Endothelial cell (in vitro differentiated cells): ENCODE results near the gene CALN1. TPM values are rescaled to one million over a fixed set of nuclear protein-coding genes. Genes with fewer than 3 reads are reported as not detected.

Experiments used
- DNase-seq: peaks from one replicate; pipeline ENCODE4 v3.0.0; 2021; ENCODE audit warnings: low spot score
- H3K27ac Mint-ChIP-seq: one replicate; pipeline ENCODE4 v1.8.0; 2021; ENCODE audit warnings: mixed read lengths, inconsistent platforms; ENCODE audit not compliant: unreplicated experiment
- H3K27me3 Mint-ChIP-seq: one replicate; pipeline ENCODE4 v1.8.0; 2021; ENCODE audit warnings: mild to moderate bottlenecking, moderate library complexity, mixed read lengths, inconsistent platforms; ENCODE audit not compliant: unreplicated experiment
- H3K36me3 Mint-ChIP-seq: one replicate; pipeline ENCODE4 v1.8.0; 2021; ENCODE audit warnings: mild to moderate bottlenecking, low read depth, mixed read lengths, inconsistent platforms; ENCODE audit not compliant: unreplicated experiment
- H3K4me1 Mint-ChIP-seq: one replicate; pipeline ENCODE4 v1.8.0; 2021; ENCODE audit warnings: mild to moderate bottlenecking, mixed read lengths, inconsistent platforms; ENCODE audit not compliant: unreplicated experiment
- H3K4me3 Mint-ChIP-seq: one replicate; pipeline ENCODE4 v1.8.0; 2021; ENCODE audit warnings: mild to moderate bottlenecking, mixed read lengths, inconsistent platforms; ENCODE audit not compliant: unreplicated experiment
- H3K9me3 Mint-ChIP-seq: one replicate; pipeline ENCODE4 v1.8.0; 2021; ENCODE audit warnings: mixed read lengths, inconsistent platforms; ENCODE audit not compliant: unreplicated experiment
- CTCF ChIP-seq: fragments of 200-600 bp; sonication (generic); IDR thresholded peaks from one replicate; pipeline ENCODE4 v1.5.0; 2021; ENCODE audit warnings: antibody characterized with exemption; ENCODE audit not compliant: unreplicated experiment
- total RNA-seq: library from RNA; stranded (reverse); fragmentation: NEBNext Ultra II Directional; extraction: Animal tissue kit (Norgen Biotek cat#: 25700); gene quantifications from one replicate; pipeline ENCODE4 v1.2.1, GENCODE V29; 2021; ENCODE audit not compliant: unreplicated experiment

Gene CALN1
- total RNA-seq, 1 donor from 2014 or later = 1.4 TPM

- TF ChIP-seq CTCF = no peak
- no peak overlapping the region for H3K4me3 Mint-ChIP-seq
- no peaks in the 10 kb centered on the region for H3K9me3 Mint-ChIP-seq
- H3K27ac Mint-ChIP-seq = no peak overlapping the region
- peaks cover 4% of the 10 kb centered on the region for H3K36me3 Mint-ChIP-seq
- peaks cover 2% of the 10 kb centered on the region for H3K27me3 Mint-ChIP-seq
- DNase-seq = no peak
- H3K4me1 Mint-ChIP-seq = no peaks in the 10 kb centered on the region
These were observed 128.8 kb downstream of the CALN1 start for GRCh38 chr7:72283309-72283708.

DNA sequence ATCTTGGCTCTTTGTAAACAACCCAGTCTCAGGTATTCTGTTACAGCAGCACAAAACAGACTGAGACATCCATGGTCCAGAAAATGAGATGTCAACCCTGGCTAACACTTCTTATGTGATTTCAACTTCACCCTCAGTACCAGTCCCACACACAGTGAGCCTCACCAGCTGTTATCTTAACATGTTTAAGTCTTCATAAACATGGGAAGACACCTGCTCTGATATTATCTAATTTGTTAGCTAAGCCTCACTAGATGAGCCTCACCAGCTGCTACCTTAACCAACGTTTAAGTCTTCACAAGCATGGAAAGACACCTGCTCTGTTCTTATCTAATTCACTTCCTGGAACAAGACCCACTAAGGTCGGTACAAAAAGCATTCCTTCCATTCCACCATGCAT lies 130.8 kb downstream of the CALN1 start:
- H3K27ac Mint-ChIP-seq = no peak overlapping the region
- H3K9me3 Mint-ChIP-seq = no peaks in the 10 kb centered on the region
- TF ChIP-seq CTCF = no peak
- no peak for DNase-seq
- no peaks in the 10 kb centered on the region for H3K4me1 Mint-ChIP-seq
- peaks cover 16% of the 10 kb centered on the region for H3K36me3 Mint-ChIP-seq
- peaks cover 6% of the 10 kb centered on the region for H3K27me3 Mint-ChIP-seq
- no peak overlapping the region for H3K4me3 Mint-ChIP-seq

GRCh38 chr7:72279203-72279602 lies 132.9 kb downstream of the CALN1 start:
- Mint-ChIP-seq H3K4me1 (no peaks in the 10 kb centered on the region), H3K36me3 (peaks cover 22% of the 10 kb centered on the region), H3K9me3 (no peaks in the 10 kb centered on the region), H3K27ac (no peak overlapping the region), H3K27me3 (peaks cover 6% of the 10 kb centered on the region), H3K4me3 (no peak overlapping the region)
- TF ChIP-seq CTCF = no peak
- no peak for DNase-seq

- no peak for DNase-seq
- no peak overlapping the region for H3K27ac Mint-ChIP-seq
- H3K4me3 Mint-ChIP-seq = no peak overlapping the region
- H3K27me3 Mint-ChIP-seq = peaks cover 6% of the 10 kb centered on the region
- no peak for TF ChIP-seq CTCF
- H3K4me1 Mint-ChIP-seq = no peaks in the 10 kb centered on the region
- H3K9me3 Mint-ChIP-seq = no peaks in the 10 kb centered on the region
- peaks cover 20% of the 10 kb centered on the region for H3K36me3 Mint-ChIP-seq
These were observed 133.6 kb downstream of the CALN1 start for GRCh38 chr7:72278550-72278949.

- Mint-ChIP-seq H3K9me3 (no peaks in the 10 kb centered on the region), H3K27me3 (peaks cover 7% of the 10 kb centered on the region), H3K4me3 (no peak overlapping the region), H3K27ac (no peak overlapping the region), H3K36me3 (peaks cover 17% of the 10 kb centered on the region), H3K4me1 (no peaks in the 10 kb centered on the region)
- no peak for TF ChIP-seq CTCF
- no peak for DNase-seq
These were observed 136.6 kb downstream of the CALN1 start for GRCh38 chr7:72275382-72276070.
